HG03457 (cell line): ENCODE measurements around the gene CLCNKA.
"Not testable (repeated sequence)": the region's sequence is repeated elsewhere in the genome, so short reads cannot be mapped to it uniquely, and the experiment has no call there.

ENCODE experiments used
- ATAC-seq: cut with Tn5 transposase; IDR thresholded peaks from one replicate; pipeline ENCODE4 v1.9.1; 2021; ENCODE audit warnings: moderate number of reproducible peaks; ENCODE audit not compliant: unreplicated experiment

The CLCNKA gene

DNA sequence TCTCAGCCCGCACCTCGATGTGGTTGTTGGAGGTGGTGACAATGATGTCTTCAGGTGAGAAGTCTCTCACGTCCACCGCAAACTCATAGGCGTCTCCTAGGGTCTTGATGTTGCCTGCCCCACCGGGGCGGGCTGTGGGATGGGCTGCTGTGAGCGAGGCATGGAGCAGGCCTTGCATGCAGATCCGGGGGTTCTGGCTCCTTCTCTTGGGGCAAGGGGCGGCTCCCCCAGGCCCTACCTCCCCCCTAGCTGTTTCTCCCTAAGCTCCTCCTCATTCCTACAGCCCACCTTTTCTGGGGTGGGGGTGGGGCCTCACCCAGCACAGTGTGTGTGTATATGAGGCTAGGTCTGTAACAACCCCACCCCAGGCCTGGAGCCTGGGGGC is 4.8 kb upstream of the CLCNKA start:
- no peak for ATAC-seq

- no peak for ATAC-seq
Observed at GRCh38 chr1:16017461-16018303, 4.2 kb upstream of the CLCNKA start, which contains the start of gene HSPB7. HSPB7 (minus strand) TSS chr1:16018043; CDS start chr1:16017963, 80 bp downstream.

- ATAC-seq: no peak
Observed at GRCh38 chr1:16018308-16018707, 3.5 kb upstream of the CLCNKA start.

DNA sequence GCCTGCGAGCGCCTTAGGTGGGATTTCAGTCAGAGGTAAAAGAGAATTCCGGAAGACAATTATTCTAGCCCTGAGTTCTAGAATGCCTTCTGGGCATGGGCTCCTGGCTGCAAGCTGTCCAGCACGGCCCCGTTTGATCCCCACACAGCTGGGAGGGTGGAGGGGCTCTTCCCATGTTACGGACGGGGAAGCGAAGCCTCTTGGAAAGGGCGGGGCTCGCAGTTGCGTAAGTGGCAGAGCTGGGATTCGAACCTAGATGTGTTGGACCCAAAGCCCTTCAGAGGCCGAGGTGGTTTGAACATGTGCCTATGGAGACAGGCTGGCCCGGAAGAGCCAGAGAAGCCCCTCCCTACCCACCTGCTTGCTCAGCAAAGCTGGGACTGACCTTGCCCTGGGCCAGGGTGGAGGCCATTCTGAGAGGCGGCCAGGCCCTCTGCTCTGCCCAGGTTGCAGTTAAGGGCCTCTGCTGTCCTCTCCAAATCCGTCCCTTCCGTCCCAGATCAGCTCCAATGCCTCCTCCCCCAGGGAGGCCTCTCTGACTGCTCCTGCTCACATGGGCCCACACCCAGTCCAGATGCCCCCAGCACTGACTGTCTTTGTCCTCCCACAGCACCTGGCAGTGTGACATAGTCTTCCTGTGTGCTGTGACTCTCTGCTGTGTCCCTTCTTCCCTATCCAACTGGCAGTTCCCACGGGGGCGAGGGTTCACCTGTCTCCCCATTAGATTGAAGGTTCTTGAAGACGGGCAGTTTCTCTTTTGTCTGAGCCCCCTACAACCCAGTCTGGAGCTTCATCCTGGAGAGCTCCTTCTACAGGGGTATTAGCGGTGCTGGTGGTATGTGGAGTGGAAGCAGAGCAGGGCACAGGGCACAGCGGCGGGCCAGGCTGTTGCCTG is 2.8 kb upstream of the CLCNKA start:
- no peak for ATAC-seq

DNA sequence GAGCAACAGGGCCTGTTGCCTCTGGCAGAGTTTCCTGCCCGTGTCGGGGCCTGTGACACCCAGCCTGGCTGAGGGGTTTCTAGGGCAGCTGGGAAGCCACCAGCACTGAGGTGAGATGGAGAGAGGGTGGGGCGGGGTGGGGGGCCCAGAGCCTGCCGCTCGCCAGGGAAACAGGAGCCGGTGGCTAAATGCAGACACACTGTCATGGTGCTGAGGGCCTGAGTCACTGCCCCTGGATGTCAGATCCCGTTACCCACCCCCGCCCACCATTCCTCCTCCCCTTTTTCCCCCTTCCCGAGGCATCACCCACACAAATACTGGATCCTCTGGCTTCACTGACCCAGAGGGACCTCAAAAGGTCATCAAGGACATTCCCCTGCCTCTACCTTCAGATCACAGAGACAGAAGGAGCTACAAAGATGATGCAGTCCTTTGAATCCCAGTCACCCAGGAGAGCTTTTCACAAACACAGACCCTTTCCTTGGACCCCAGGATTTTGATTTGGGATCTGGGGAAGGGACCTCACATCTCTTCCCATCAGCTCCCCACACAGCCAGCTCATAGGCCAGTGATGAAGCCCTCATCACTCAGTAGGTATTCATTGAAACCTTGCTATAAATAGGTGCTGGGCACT is 2.1 kb upstream of the CLCNKA start:
- no peak for ATAC-seq

- no peak for ATAC-seq
Observed at GRCh38 chr1:16020325-16020724, 1.5 kb upstream of the CLCNKA start.

- not testable (repeated sequence) for ATAC-seq
Observed at GRCh38 chr1:16020878-16021277, 958 bp upstream of the CLCNKA start.

- no peak for ATAC-seq
Observed at GRCh38 chr1:16022393-16022792, 557 bp downstream of the CLCNKA start.

DNA sequence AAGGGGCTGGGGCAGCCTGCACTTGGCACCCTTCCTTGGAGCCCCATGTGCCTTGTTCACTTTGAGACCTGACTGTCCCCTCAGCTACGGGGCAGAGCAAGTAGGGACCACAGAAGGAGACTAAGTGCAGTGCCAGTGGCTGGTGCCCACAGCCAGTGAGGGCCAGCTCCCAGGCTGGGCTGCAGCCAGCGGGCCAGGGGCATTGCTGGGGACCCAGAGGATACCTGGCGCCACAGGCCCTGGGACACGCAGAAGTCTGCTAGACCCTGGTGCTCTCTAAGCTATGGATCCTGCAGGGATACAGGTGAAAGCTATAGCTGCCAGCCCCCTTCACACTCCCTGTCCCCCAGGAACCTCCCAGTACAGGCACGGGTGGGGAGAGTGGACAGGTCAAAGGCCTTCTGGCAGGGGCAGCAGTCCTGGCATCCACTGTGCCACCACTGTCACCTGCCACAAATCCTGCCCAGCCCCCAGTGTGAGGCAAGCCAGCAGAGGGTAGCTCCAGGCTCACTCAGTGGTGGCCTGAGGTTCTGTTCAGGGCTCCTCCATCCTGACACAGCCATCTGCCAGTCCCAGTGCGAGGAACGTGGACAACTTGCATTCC is 1.3 kb downstream of the CLCNKA start:
- ATAC-seq: no peak

- ATAC-seq: not testable (repeated sequence)
Observed at GRCh38 chr1:16026302-16026701, 4.5 kb downstream of the CLCNKA start.

DNA sequence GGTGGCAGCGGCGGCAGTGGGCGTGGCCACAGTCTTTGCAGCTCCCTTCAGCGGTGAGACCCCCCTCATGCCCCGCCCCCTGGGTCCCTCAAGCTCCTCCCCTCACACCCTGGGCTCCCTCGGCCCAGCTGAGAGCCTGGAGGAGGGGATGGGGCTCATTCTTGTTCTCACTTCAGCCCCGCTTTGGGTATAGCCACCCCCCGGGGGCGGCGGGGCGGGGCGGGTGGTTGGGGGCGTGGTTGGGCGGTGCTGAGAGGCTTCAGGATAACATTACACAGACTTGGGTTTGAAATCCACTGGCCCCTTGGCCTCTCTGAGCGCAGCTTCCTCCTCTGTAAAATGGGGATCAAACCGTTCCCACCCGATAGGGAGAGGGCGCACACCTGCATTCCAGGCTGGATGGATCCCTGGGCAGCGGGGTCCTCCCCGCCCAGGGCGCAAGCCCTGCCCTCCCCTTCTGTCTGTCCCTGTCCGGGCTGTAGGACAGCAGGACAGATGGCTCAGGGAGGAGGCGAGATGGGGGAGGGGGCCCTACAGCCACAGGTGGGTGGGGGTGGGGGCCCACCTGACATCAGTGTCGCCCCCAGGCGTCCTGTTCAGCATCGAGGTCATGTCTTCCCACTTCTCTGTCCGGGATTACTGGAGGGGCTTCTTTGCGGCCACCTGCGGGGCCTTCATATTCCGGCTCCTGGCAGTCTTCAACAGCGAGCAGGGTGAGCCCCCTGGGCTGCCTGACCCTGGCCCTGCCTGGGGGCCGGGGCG is 5.1 kb downstream of the CLCNKA start:
- no peak for ATAC-seq

DNA sequence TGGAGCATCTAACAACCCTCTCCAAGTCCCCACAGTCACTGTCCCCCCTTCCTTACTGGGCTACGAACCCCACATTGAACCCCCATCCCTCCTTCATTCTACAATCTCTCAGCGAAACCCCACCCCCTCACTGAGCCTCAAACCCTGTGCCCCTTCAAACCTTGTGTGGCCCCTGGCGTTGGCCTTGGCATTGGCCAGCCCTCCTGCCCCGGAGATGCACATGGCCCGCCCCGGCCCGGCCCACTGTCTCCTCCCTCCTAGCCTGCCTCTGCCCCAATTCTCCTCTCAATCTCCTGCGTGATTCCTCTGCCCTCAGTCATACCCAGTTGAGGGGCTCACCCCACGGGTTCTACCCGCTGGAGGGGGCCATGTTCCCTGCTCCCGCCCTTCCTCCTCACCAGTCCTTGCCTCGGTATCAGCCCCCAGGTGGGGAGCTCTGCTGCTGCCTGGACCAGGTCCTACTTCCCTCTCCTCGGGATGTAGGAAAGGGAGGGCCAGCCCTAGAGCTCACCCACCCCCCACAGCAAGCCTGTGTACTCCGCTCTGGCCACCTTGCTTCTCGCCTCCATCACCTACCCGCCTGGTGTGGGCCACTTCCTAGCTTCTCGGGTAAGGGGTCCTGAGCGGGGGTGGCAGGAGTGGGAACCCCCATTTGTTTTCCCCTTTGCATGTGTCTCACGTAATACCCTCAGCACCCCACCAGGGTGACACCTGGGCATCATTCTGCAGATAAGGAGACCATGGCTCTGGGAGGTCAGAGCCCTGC is 6.6 kb downstream of the CLCNKA start:
- ATAC-seq: no peak

DNA sequence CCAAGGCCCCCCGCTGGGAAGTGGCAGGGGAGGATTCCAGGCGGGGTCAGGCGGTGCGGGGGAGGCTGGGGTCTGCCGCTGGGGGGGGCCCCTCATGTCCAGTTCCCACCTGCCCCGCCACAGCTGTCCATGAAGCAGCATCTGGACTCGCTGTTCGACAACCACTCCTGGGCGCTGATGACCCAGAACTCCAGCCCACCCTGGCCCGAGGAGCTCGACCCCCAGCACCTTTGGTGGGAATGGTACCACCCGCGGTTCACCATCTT is 7.1 kb downstream of the CLCNKA start:
- ATAC-seq: not testable (repeated sequence)

GRCh38 chr1:16029288-16029687 is 7.5 kb downstream of the CLCNKA start:
- no peak for ATAC-seq

DNA sequence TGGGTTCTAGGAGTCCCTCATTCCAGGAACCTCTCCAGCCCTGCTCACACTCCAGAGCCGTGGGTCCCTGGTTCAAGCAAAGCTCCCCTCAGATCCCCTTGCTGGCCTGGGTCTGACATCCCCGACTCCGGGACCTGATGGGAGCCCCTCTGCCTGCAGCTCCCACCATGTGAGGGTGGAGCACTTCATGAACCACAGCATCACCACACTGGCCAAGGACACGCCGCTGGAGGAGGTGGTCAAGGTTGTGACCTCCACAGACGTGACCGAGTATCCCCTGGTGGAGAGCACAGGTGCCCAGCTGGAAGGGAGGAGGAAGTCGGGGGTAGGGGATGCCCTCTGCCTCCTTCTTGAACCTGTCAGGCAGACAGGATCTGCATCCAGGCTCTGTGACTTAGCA is 9.7 kb downstream of the CLCNKA start:
- no peak for ATAC-seq

DNA sequence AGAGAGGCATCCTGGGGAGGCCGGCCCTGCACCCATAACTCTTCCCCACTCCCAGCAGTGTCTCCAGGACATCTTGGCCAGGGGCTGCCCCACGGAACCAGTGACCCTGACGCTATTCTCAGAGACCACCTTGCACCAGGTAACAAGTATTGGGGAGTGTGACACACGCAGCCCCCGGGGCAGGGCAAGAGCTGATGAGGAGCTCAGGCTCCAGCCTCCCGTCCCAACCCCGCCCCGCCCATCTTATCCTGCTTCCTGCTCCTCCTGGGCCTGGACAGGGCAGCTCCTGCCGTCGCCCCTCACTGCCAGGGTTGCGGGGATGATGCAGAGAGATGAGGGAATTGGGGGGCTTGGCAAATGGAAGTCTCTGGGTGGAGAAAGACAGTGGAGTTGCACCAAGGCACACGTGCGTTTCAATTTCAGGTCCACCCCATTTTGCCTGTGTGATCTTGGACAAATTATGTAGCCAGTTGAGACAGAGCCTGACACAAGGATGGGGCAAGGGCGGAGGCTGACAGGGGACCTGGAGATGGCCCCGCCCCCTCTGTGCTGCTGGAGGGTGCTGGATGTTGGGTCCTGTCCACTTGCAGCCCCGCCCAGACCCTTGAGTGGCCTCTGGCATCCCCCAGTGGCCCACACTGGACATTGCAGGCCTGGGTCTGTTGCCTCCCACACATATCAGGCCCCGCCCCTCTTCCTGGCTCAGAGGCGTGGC is 10.7 kb downstream of the CLCNKA start:
- ATAC-seq: no peak

GRCh38 chr1:16033103-16033632 is 11.3 kb downstream of the CLCNKA start:
- not testable (repeated sequence) for ATAC-seq

- not testable (repeated sequence) for ATAC-seq
Observed at GRCh38 chr1:16036461-16036860, 14.6 kb downstream of the CLCNKA start.

DNA sequence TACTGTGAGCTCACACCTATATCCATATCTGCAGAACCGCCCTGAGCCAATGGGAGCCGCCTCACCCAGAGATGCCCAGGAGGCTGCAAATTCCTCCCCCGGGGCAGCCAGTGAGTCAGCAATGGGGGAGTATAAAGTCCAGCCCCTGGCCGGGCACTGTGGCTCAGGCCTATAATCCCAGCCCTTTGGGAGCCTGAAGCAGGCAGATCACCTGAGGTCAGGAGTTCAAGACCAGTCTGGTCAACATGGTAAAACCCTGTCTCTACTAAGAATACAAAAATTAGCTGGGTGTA is 16.7 kb downstream of the CLCNKA start:
- ATAC-seq: no peak
